PC-3 (cell line): ENCODE results near the gene CAT. TPM values are rescaled to one million over a fixed set of nuclear protein-coding genes. Genes with fewer than 3 reads are reported as not detected.

Experiments used
- ATAC-seq: fragments of 200-7000 bp; cut with Tn5 transposase; 2 replicates; pipeline ENCODE4 v1.9.1; 2020; ENCODE audit warnings: mild to moderate bottlenecking, moderate library complexity
- BruUV-seq: library from RNA; stranded (reverse); fragments of 400-500 nt; replicated peaks from 2 replicates; lab custom pipeline; 2021; lab: Mats Ljungman, UMichigan
- CTCF ChIA-PET: fragments of 300-600 bp; sonication (Branson Sonifier 250); formaldehyde crosslinking; loops from one replicate; lab custom pipeline; 2022; ENCODE audit warnings: antibody characterized with exemption; lab: Charles Lee
- POLR2A ChIA-PET: fragments of 300-600 bp; sonication (Branson Sonifier 250); formaldehyde crosslinking; loops from one replicate; lab custom pipeline; 2022; ENCODE audit warnings: antibody characterized with exemption; ENCODE audit not compliant: unreplicated experiment; lab: Charles Lee
- DNase-seq: peaks from one replicate; pipeline ENCODE4 v3.0.0-alpha.2; 2015
- H2AFZ ChIP-seq: fragments of 300-600 bp; sonication (generic); 2 replicates; pipeline ENCODE4 v1.6.0; 2016; ENCODE audit warnings: antibody characterized with exemption, low read length
- H3F3A ChIP-seq: fragments of 300-600 bp; sonication (generic); one replicate; pipeline ENCODE4 v1.6.0; 2017; ENCODE audit warnings: antibody characterized with exemption, low read length, control low read depth, mild to moderate bottlenecking; ENCODE audit not compliant: unreplicated experiment
- H3K27ac ChIP-seq: fragments of 300-600 bp; sonication (generic); 2 replicates; pipeline ENCODE4 v1.5.1; 2016; ENCODE audit warnings: mild to moderate bottlenecking, low read length
- H3K27me3 ChIP-seq: fragments of 300-600 bp; sonication (generic); 2 replicates; pipeline ENCODE4 v1.6.1; 2016; ENCODE audit warnings: low read length, mixed read lengths
- H3K36me3 ChIP-seq: fragments of 300-600 bp; sonication (generic); 2 replicates; pipeline ENCODE4 v1.6.1; 2016; ENCODE audit warnings: low read depth, mixed run types, low read length, mixed read lengths
- H3K4me1 ChIP-seq: fragments of 300-600 bp; sonication (generic); 2 replicates; pipeline ENCODE4 v1.5.1; 2016; ENCODE audit warnings: low read length; ENCODE audit not compliant: insufficient read depth
- H3K4me2 ChIP-seq: fragments of 300-600 bp; sonication (generic); 2 replicates; pipeline ENCODE4 v1.6.0; 2016; ENCODE audit warnings: low read length
- H3K4me3 ChIP-seq: fragments of 300-600 bp; sonication (generic); 2 replicates; pipeline ENCODE4 v1.5.1; 2016; ENCODE audit warnings: mild to moderate bottlenecking, low read length, mixed read lengths
- H3K79me2 ChIP-seq: fragments of 300-600 bp; sonication (generic); 2 replicates; pipeline ENCODE4 v1.6.1; 2017; ENCODE audit warnings: low read length, mixed read lengths
- H3K9ac ChIP-seq: fragments of 300-600 bp; sonication (generic); 2 replicates; pipeline ENCODE4 v1.6.0; 2016; ENCODE audit warnings: mild to moderate bottlenecking, low read length
- H3K9me2 ChIP-seq: fragments of 300-600 bp; sonication (generic); replicated peaks from 2 replicates; pipeline ENCODE4 v1.6.1; 2016; ENCODE audit warnings: mixed run types, low read length, mixed read lengths
- H3K9me3 ChIP-seq: fragments of 300-600 bp; sonication (generic); 2 replicates; pipeline ENCODE4 v1.6.1; 2016; ENCODE audit warnings: low read length, mixed read lengths
- H4K20me1 ChIP-seq: fragments of 300-600 bp; sonication (generic); 2 replicates; pipeline ENCODE4 v1.6.1; 2016; ENCODE audit warnings: low read length, mixed read lengths
- EZH2 ChIP-seq: fragments of 300-600 bp; sonication (generic); IDR thresholded peaks from one replicate; pipeline ENCODE4 v1.6.1; 2017; ENCODE audit warnings: antibody characterized with exemption, mild to moderate bottlenecking, low read length; ENCODE audit not compliant: unreplicated experiment
- EZH2phosphoT487 ChIP-seq: fragments of 300-600 bp; sonication (generic); IDR thresholded peaks from 2 replicates; pipeline ENCODE4 v1.6.1; 2018; ENCODE audit warnings: mild to moderate bottlenecking, antibody characterized with exemption, low read length, borderline replicate concordance
- intact Hi-C: fragments of 100-400 bp; cut with micrococcal nuclease; formaldehyde crosslinking; loops from 2 replicates; pipeline ENCODE4 v1.9.0; 2023
- total RNA-seq: library from RNA; depleted of rRNA; stranded (reverse); fragments of >200 nt; gene quantifications from 2 replicates; pipeline ENCODE4 v1.2.3, GENCODE V29; 2014
- TF ChIP-seq, protein P1 (sequence below): fragments of 300-600 bp; sonication (generic); conservative IDR thresholded peaks from 2 replicates; pipeline ENCODE4 v1.5.1; 2017; ENCODE audit warnings: antibody characterized with exemption, low read depth, mild to moderate bottlenecking, low read length

Gene CAT
- total RNA-seq, 1 experiment from 2014 or later, result 50.5 TPM

GRCh38 chr11:34510673-34511072 is 71.9 kb downstream of the CAT start:
- Histone ChIP-seq H3K79me2 (no peaks in the 10 kb centered on the region), H3K36me3 (no peaks in the 10 kb centered on the region), H3K9me2 (no peaks in the 10 kb centered on the region), H3K27me3 (no peaks in the 10 kb centered on the region), H3K9ac (no peak overlapping the region), H3K4me2 (no peak overlapping the region), H3K4me3 (no peak overlapping the region), H3K9me3 (no peaks in the 10 kb centered on the region), H2AFZ (no peak overlapping the region), H3K4me1 (0 out of 2 replicates have a peak, but pooled peaks cover 7% of the 10 kb centered on the region), H3K27ac (no peak overlapping the region), H4K20me1 (no peaks in the 10 kb centered on the region), H3F3A (no peaks in the 10 kb centered on the region)
- no TSS peak for BruUV-seq
- no peak for DNase-seq
- CTCF ChIA-PET, result no interaction called here
- ATAC-seq, result no peak
- TF ChIP-seq EZH2phosphoT487, result no peak
- TF ChIP-seq, protein P1, sequence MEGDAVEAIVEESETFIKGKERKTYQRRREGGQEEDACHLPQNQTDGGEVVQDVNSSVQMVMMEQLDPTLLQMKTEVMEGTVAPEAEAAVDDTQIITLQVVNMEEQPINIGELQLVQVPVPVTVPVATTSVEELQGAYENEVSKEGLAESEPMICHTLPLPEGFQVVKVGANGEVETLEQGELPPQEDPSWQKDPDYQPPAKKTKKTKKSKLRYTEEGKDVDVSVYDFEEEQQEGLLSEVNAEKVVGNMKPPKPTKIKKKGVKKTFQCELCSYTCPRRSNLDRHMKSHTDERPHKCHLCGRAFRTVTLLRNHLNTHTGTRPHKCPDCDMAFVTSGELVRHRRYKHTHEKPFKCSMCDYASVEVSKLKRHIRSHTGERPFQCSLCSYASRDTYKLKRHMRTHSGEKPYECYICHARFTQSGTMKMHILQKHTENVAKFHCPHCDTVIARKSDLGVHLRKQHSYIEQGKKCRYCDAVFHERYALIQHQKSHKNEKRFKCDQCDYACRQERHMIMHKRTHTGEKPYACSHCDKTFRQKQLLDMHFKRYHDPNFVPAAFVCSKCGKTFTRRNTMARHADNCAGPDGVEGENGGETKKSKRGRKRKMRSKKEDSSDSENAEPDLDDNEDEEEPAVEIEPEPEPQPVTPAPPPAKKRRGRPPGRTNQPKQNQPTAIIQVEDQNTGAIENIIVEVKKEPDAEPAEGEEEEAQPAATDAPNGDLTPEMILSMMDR, result no peak
- TF ChIP-seq EZH2, result no peak
- intact Hi-C loops, result loop anchor here (5.0 kb wide), 1 partner anchor 77 kb away; no protein-coding TSS in a partner anchor
- POLR2A ChIA-PET, result no interaction called here

DNA sequence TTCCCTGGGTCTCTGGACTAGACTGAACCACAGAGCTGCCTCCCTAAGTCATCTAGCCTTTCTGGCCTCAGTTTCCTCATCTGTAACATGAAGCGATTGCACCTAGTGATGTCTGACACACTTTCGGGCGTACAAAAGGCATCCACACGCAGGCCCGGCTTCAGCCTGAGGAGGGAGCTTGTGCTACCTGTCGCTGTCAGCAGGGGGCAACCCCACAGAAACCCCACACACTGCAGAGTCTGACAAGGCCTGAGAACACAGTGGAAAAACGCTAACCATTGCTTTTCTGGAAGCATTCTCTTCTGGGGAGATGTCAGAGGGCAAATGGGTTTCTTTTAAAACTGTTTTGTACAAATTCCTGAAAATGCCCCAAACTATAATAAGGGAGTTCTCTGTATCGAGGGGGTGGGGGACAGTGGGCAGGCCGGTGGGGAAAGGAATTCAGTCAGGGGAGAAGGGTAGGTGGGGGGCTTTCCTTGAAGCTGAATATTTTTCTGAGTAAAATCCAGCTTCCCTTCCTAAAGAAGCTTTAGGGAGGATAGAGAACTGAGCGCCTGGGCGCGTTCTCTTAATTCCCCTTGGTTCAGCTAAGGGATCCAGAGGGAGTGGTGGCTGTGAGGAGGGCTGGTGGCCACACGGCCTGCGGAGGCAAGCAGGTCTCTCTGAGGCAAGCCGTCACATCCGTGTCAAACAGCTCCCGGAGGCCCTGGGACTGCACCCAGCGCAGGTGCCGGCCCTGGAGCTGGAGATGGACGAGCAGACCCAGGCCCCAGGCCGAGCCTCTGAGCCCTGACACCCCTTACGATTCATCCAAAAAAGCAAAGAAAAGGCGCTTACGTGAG is 74.3 kb downstream of the CAT start:
- H3K4me3 ChIP-seq, result no peak overlapping the region
- H3K4me1 ChIP-seq, result 0 out of 2 replicates have a peak, but pooled peaks cover 7% of the 10 kb centered on the region
- no TSS peak for BruUV-seq
- no peaks in the 10 kb centered on the region for H3K9me2 ChIP-seq
- ChIA-PET CTCF (interaction anchor here (0.5 kb wide), 1 partner anchor 141 kb away, joined by 3 read pairs; no protein-coding TSS in a partner anchor), POLR2A (no interaction called here)
- ATAC-seq (peak; percentile 99), DNase-seq (peak; percentile 70)
- H4K20me1 ChIP-seq, result no peaks in the 10 kb centered on the region
- intact Hi-C loops, result loop anchor here (1.0 to 5.0 kb wide), 2 partner anchors 74 to 377 kb away; no protein-coding TSS in a partner anchor
- no peak overlapping the region for H3K27ac ChIP-seq
- H3K9me3 ChIP-seq, result no peaks in the 10 kb centered on the region
- no peak overlapping the region for H3K4me2 ChIP-seq
- H2AFZ ChIP-seq, result peak overlapping the region; percentile 52; the same call in 1 of the 2 replicates
- H3K9ac ChIP-seq, result no peak overlapping the region
- H3F3A ChIP-seq, result no peaks in the 10 kb centered on the region
- H3K36me3 ChIP-seq, result no peaks in the 10 kb centered on the region
- no peaks in the 10 kb centered on the region for H3K27me3 ChIP-seq
- no peak for TF ChIP-seq EZH2phosphoT487
- TF ChIP-seq, protein P1, result peak; percentile 89
- no peak for TF ChIP-seq EZH2
- H3K79me2 ChIP-seq, result no peaks in the 10 kb centered on the region
